GM21825 (cell line): ENCODE data around the gene ATP5MK.
"Not testable (repeated sequence)": the region's sequence is repeated elsewhere in the genome, so short reads cannot be mapped to it uniquely, and the experiment has no call there.

ENCODE experiments used
- ATAC-seq: cut with Tn5 transposase; IDR thresholded peaks from one replicate; pipeline ENCODE4 v1.9.1; 2021; ENCODE audit warnings: mild to moderate bottlenecking, moderate library complexity; ENCODE audit not compliant: unreplicated experiment

The ATP5MK gene

GRCh38 chr10:103397191-103397825, 1.0 kb upstream of the ATP5MK start:
- no peak for ATAC-seq

DNA sequence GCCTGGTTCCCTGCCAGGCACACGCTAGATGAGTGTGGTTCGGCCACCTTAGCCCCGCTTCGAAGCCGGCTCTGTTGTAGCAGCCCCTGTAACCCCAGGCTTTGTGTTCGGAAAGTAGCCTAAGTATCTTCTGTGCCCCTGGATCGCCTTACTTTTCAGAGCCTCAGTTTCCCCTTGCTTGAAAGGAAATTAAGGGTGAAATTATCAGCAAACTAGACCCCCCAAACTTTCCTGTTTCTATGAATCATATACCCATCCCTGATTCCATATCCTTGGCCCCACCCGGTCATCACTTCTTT, 463 bp upstream of the ATP5MK start:
- no peak for ATAC-seq

- no peak for ATAC-seq
Observed at GRCh38 chr10:103395754-103396066, 565 bp downstream of the ATP5MK start.

GRCh38 chr10:103394180-103394579, 2.1 kb downstream of the ATP5MK start:
- ATAC-seq, result no peak

- no peak for ATAC-seq
Observed at GRCh38 chr10:103382769-103383168, 13.5 kb downstream of the ATP5MK start.

- no peak for ATAC-seq
Observed at GRCh38 chr10:103374263-103374662, 22.0 kb downstream of the ATP5MK start.

DNA sequence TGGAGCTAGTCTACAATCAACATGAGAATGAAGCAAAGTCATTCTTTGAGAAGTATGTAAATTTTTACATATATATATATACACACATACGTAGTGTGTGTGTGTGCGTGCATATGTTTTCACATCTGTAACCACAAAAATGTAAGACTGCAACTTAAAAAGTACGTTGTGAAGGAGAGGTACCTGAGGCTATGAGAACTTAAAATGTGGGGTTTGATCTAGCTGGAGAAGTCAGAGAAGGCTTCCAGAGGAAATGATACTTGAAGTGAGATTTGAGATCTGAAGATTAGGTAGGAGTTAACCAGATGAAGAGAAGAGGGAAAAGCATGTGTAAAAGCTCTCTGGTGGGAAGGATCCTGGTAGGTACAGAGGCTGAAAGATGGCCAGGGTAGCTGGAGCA, 22.7 kb downstream of the ATP5MK start:
- no peak for ATAC-seq

GRCh38 chr10:103367782-103368518, 28.3 kb downstream of the ATP5MK start, which contains the start of gene TAF5:
TAF5 (plus strand) TSS chr10:103367976; CDS start chr10:103367990, 14 bp downstream.
- peak; percentile 58 for ATAC-seq

DNA sequence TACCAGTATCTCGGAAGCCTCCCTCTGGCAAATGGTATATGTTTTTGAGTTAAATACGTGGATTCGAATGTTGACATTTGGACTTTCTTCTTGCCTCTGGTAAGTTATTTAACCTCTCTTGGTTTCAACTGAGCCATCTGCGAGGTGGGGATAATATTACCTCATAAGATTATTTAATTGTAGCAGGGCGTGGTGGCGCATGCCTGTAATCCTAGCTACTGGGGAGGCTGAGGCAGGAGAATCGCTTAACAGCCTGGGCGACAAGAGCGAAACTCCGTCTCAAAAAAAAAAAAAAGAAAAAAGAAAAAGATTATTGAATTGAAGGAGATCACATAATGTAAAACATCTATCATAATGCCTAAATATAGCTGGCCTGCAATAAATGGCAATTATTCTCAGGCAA, 28.9 kb downstream of the ATP5MK start:
- ATAC-seq, result no peak

GRCh38 chr10:103360791-103361190, 35.5 kb downstream of the ATP5MK start:
- ATAC-seq, result not testable (repeated sequence)

DNA sequence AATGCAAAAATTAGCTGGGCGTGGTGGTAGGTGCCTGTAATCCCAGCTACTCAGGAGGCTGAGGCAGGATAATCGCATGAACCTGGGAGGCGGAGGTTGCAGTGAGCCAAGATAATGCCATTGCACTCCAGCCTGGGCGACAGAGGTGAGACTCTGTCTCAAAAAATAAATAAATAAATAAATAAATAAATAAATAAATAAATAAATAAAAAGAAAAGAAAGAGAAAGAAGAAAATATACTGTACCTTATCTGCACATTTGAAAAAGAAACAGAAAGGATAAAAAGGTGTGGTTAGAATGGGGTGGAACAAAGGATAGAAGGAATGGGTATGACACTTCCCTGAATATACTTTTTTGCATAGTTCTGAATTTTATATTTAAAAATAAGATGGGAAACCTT, 36.8 kb downstream of the ATP5MK start:
- not testable (repeated sequence) for ATAC-seq

- ATAC-seq, result no peak
Observed at GRCh38 chr10:103355906-103356599, 40.2 kb downstream of the ATP5MK start.

GRCh38 chr10:103354567-103354966, 41.7 kb downstream of the ATP5MK start:
- ATAC-seq, result not testable (repeated sequence)

GRCh38 chr10:103353281-103353680, 43.0 kb downstream of the ATP5MK start:
- ATAC-seq, result no peak

- peak; percentile 78 for ATAC-seq
Observed at GRCh38 chr10:103350517-103351260, 45.6 kb downstream of the ATP5MK start, which contains the start of gene PCGF6. PCGF6 (minus strand) TSS chr10:103351140; CDS start chr10:103351066, 74 bp downstream.

DNA sequence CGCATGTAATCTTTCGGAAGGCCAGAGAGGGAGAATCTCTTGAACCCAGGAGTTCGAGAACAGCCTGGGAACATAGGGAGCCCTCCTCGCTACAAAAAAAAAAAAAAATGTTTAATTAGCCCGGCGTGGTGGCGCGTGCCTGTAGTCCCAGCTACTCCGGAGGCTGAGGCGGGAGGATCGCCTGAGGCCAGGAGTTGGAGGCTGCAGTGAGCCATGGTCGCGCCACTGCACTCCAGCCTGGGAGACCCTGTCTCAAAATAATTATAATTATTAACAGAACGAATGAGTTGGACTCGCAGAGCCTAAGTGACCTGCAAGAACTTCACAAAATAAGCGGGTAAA, 46.1 kb downstream of the ATP5MK start:
- ATAC-seq, result peak; percentile 15
